Measurements from ENCODE around the gene PDE5A. TPM values are rescaled to one million over a fixed set of nuclear protein-coding genes. Genes with fewer than 3 reads are reported as not detected.
"Not testable (repeated sequence)": the region's sequence is repeated elsewhere in the genome, so short reads cannot be mapped to it uniquely, and the experiment has no call there.

PDE5A gene
- total RNA-seq, 2 experiments from 2014 or later = 0.13 TPM; not detected in 1

DNA sequence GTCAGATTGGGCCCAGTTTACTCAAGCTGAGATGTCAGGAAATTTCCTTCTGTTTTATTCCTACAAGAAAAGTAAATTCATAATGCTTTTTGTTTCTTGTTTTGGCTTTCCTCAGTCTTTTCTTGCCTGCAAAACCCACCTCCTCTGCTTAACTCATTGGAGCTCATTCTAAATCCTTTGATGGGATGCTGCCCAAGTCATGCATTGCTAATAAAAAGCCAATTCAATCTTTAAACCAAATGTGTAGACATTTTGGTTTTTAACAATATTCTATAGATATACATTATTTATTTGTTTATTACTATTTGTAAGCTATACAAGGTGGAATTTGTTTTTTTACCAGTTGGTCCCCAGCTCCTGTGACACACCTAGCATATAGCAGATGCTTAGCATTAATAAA, 13.2 kb upstream of the PDE5A start:
- no peak overlapping the region for H3K27ac Mint-ChIP-seq
- CTCF ChIA-PET = interaction anchor here (0.9 kb wide), 1 partner anchor 17 kb away, joined by 3 read pairs; no protein-coding TSS in a partner anchor

DNA sequence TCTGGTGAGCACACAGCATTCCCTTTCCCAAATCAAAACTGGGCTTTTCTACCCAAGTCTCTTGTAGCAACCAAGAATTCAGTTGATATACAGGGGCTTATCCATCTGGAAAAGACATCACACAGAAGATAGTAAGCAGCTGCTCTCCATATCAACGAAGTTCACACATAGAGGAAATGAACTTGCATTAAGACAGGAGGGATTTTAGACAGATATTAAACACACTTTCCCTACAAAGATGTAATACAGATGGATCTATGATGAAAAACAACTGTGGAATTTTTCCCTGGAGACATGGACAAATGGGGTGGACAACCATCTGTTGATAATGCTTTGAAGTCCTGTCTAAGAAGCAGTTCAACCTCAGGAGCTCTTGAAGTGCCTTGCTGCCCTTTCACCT, 9.8 kb upstream of the PDE5A start:
- ChIA-PET POLR2A (no interaction called here), CTCF (interaction anchor here (3.0 kb wide), 1 partner anchor 10 kb away, joined by 9 read pairs; the partner anchor contains the start of gene PDE5A)
- Mint-ChIP-seq H3K36me3 (ENCODE audit: low read depth) (no peaks in the 10 kb centered on the region), H3K9me3 (ENCODE audit: insufficient read depth) (no peaks in the 10 kb centered on the region), H3K4me1 (ENCODE audit: low read depth) (no peaks in the 10 kb centered on the region), H3K27ac (no peak overlapping the region), H3K27me3 (ENCODE audit: low read depth) (peaks cover 13% of the 10 kb centered on the region), H3K4me3 (no peak overlapping the region)
- DNase-seq (no peak), ATAC-seq (no peak)

More for the DNA sequence above, 13.2 kb upstream of the PDE5A start:
- Mint-ChIP-seq H3K4me3 (no peak overlapping the region), H3K9me3 (ENCODE audit: insufficient read depth) (no peaks in the 10 kb centered on the region), H3K4me1 (ENCODE audit: low read depth) (peaks cover 2% of the 10 kb centered on the region), H3K27me3 (ENCODE audit: low read depth) (peaks cover 4% of the 10 kb centered on the region), H3K36me3 (ENCODE audit: low read depth) (no peaks in the 10 kb centered on the region)
- POLR2A ChIA-PET = no interaction called here
- ATAC-seq (no peak), DNase-seq (no peak)

DNA sequence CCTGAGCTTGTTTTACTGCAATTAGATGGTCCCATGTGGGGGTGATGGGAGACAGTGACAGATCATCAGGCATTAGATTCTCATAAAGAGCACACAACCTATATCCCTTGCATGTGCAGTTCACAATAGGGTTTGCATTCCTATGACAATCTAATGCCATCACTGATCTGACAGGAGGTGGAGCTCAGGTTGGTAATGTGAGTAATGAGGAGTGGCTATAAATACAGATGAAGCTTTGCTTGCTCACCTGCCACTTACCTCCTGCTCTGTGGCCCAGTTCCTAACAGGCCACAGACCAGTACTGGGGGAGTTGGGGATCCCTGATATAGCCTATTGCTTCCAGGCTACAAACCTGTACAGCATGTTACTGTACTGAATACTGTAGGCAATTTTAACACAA, 8.2 kb upstream of the PDE5A start:
- H3K4me1 Mint-ChIP-seq (ENCODE audit: low read depth); H3K9me3 Mint-ChIP-seq (ENCODE audit: insufficient read depth); H3K4me3 Mint-ChIP-seq; ATAC-seq; DNase-seq; H3K36me3 Mint-ChIP-seq (ENCODE audit: low read depth); POLR2A ChIA-PET; H3K27ac Mint-ChIP-seq: not testable (repeated sequence)
- CTCF ChIA-PET = interaction anchor here (1.9 kb wide), 1 partner anchor 9 kb away, joined by 7 read pairs; the partner anchor contains the start of gene PDE5A
- peaks cover 16% of the 10 kb centered on the region for H3K27me3 Mint-ChIP-seq (ENCODE audit: low read depth)

- ChIA-PET CTCF (no interaction called here), POLR2A (no interaction called here)
- peaks cover 16% of the 10 kb centered on the region for H3K4me1 Mint-ChIP-seq (ENCODE audit: low read depth)
- no peak overlapping the region for H3K27ac Mint-ChIP-seq
- no peaks in the 10 kb centered on the region for H3K36me3 Mint-ChIP-seq (ENCODE audit: low read depth)
- DNase-seq (no peak), ATAC-seq (no peak)
- H3K4me3 Mint-ChIP-seq = no peak overlapping the region
- peaks cover 34% of the 10 kb centered on the region for H3K27me3 Mint-ChIP-seq (ENCODE audit: low read depth)
- H3K9me3 Mint-ChIP-seq (ENCODE audit: insufficient read depth) = no peaks in the 10 kb centered on the region
Measured at GRCh38 chr4:119632216-119632615, 3.6 kb upstream of the PDE5A start.

GRCh38 chr4:119629142-119629471, 503 bp upstream of the PDE5A start:
- Mint-ChIP-seq H3K4me1 (ENCODE audit: low read depth) (peaks cover 24% of the 10 kb centered on the region), H3K36me3 (ENCODE audit: low read depth) (no peaks in the 10 kb centered on the region)

GRCh38 chr4:119627267-119628255, 1.0 kb downstream of the PDE5A start:
- H3K4me1 Mint-ChIP-seq (ENCODE audit: low read depth) = peaks cover 24% of the 10 kb centered on the region

More at GRCh38 chr4:119629142-119629471, 503 bp upstream of the PDE5A start:
- ChIA-PET CTCF (interaction anchor here (0.7 to 3.2 kb wide), 31 partner anchors 10 to 655 kb away, joined by 3 to 23 read pairs (median 4); a partner anchor contains a TSS), POLR2A (no interaction called here)
- Mint-ChIP-seq H3K4me3 (peak overlapping the region; percentile 77), H3K27ac (no peak overlapping the region), H3K9me3 (ENCODE audit: insufficient read depth) (no peaks in the 10 kb centered on the region), H3K27me3 (ENCODE audit: low read depth) (peaks cover 37% of the 10 kb centered on the region)
- ATAC-seq (peak; percentile 41), DNase-seq (no peak)

DNA sequence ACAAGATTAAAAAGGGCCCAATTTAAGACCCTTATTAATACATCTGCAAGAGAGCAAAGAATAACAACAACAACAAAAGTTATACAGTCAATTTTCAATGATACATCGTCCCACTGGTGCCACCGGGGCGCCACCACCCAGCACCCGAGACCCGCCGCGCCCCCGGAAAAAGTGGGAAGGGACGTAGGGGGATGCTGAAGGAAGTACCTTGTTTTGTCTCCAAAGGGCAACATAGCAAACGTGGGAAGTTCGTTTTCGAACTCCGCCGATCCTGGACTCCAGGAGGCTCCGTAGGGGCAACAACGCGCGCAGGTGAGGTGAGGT, 1.7 kb downstream of the PDE5A start:
- Mint-ChIP-seq H3K27me3 (ENCODE audit: low read depth) (peaks cover 33% of the 10 kb centered on the region), H3K9me3 (ENCODE audit: insufficient read depth) (no peaks in the 10 kb centered on the region), H3K36me3 (ENCODE audit: low read depth) (no peaks in the 10 kb centered on the region), H3K4me1 (ENCODE audit: low read depth) (peaks cover 24% of the 10 kb centered on the region), H3K4me3 (peak overlapping the region; percentile 72), H3K27ac (no peak overlapping the region)
- ChIA-PET CTCF (interaction anchor here (0.6 to 3.2 kb wide), 11 partner anchors 11 to 424 kb away, joined by 3 to 23 read pairs (median 7); a partner anchor contains a TSS), POLR2A (no interaction called here)
- no peak for DNase-seq
- ATAC-seq = no peak

More at GRCh38 chr4:119627267-119628255, 1.0 kb downstream of the PDE5A start:
- ATAC-seq (peak; percentile 70), DNase-seq (peak; percentile 59)
- no peaks in the 10 kb centered on the region for H3K36me3 Mint-ChIP-seq (ENCODE audit: low read depth)
- peaks cover 36% of the 10 kb centered on the region for H3K27me3 Mint-ChIP-seq (ENCODE audit: low read depth)
- ChIA-PET CTCF (interaction anchor here (0.6 to 3.2 kb wide), 26 partner anchors 9 to 655 kb away, joined by 3 to 23 read pairs (median 5); a partner anchor contains a TSS), POLR2A (no interaction called here)
- H3K9me3 Mint-ChIP-seq (ENCODE audit: insufficient read depth) = no peaks in the 10 kb centered on the region
- H3K27ac Mint-ChIP-seq = no peak overlapping the region
- H3K4me3 Mint-ChIP-seq = peak overlapping the region; percentile 77

DNA sequence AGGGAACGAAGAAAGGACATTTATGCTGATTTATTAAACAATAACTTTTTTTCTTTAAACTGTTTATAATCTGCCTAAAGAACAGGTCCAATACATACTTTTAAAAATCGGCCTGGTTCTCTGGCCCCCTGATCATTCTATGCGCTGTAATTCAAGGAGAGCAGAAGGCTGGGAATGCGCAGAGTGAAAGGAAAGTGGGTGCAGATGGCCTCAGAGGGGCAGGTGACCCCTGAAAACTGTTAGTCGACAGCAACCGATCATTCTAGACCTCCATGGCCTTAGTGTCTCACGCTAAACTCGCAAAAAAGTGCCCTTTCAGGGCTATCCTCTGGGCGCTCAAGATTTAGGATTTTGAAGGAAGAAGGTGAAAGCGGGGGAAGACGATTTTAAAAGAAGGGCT, 2.2 kb downstream of the PDE5A start:
- DNase-seq = no peak
- Mint-ChIP-seq H3K27ac (no peak overlapping the region), H3K4me3 (peak overlapping the region; percentile 72), H3K27me3 (ENCODE audit: low read depth) (peaks cover 35% of the 10 kb centered on the region), H3K36me3 (ENCODE audit: low read depth) (no peaks in the 10 kb centered on the region), H3K4me1 (ENCODE audit: low read depth) (peaks cover 24% of the 10 kb centered on the region), H3K9me3 (ENCODE audit: insufficient read depth) (no peaks in the 10 kb centered on the region)
- ATAC-seq = no peak
- ChIA-PET CTCF (interaction anchor here (0.6 to 3.2 kb wide), 9 partner anchors 10 to 425 kb away, joined by 3 to 23 read pairs (median 7); a partner anchor contains a TSS), POLR2A (no interaction called here)

DNA sequence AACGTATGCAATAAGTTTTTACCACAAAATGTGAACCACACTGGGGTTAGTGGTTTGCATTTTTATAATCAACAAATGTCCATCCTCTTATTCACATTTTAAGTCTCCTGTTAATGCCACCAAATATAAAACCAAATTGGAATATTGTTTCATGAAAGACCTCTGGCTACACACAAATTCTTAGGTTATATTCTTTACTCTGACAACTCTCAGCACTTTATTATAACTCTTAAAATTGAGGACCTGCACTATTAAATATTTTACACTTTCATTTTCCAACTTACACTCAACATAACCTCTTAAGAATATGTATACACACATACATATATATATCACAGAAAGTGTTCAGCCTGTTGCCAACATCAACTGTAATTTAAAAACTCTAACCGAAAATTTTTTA, 2.8 kb downstream of the PDE5A start:
- Mint-ChIP-seq H3K4me3 (no peak overlapping the region), H3K4me1 (ENCODE audit: low read depth) (peaks cover 24% of the 10 kb centered on the region), H3K27ac (no peak overlapping the region), H3K27me3 (ENCODE audit: low read depth) (peaks cover 38% of the 10 kb centered on the region), H3K36me3 (ENCODE audit: low read depth) (no peaks in the 10 kb centered on the region), H3K9me3 (ENCODE audit: insufficient read depth) (no peaks in the 10 kb centered on the region)
- ChIA-PET CTCF (no interaction called here), POLR2A (no interaction called here)
- no peak for ATAC-seq
- no peak for DNase-seq

DNA sequence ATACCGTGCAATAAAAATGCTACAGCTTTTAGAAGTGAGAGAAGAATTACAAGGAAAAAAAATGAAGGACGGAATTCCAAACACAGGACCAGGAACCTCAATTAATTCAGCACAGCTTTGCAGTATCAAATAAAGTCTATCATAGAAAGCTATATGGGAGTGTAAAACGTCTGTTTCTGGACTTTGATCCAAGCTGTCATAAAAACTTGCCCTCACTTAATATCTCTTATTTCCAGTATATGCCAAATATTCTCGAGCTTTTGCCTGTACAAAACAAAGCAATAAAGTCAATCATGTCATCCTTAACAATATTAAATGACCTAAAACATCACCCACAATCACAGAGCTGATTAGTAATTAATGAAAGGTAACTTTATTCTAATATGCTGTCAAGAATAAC, 4.2 kb downstream of the PDE5A start:
- H3K36me3 Mint-ChIP-seq (ENCODE audit: low read depth) = no peaks in the 10 kb centered on the region
- H3K27me3 Mint-ChIP-seq (ENCODE audit: low read depth) = peaks cover 30% of the 10 kb centered on the region
- H3K27ac Mint-ChIP-seq = no peak overlapping the region
- H3K9me3 Mint-ChIP-seq (ENCODE audit: insufficient read depth) = no peaks in the 10 kb centered on the region
- ATAC-seq (no peak), DNase-seq (no peak)
- peaks cover 24% of the 10 kb centered on the region for H3K4me1 Mint-ChIP-seq (ENCODE audit: low read depth)
- ChIA-PET CTCF (interaction anchor here (1.2 kb wide), 1 partner anchor 17 kb away, joined by 3 read pairs; no protein-coding TSS in a partner anchor), POLR2A (no interaction called here)
- H3K4me3 Mint-ChIP-seq = no peak overlapping the region

- ChIA-PET POLR2A (no interaction called here), CTCF (interaction anchor here (0.7 kb wide), 1 partner anchor 429 kb away, joined by 3 read pairs; no protein-coding TSS in a partner anchor)
- H3K4me3 Mint-ChIP-seq = no peak overlapping the region
- H3K4me1 Mint-ChIP-seq (ENCODE audit: low read depth) = peaks cover 15% of the 10 kb centered on the region
- H3K27me3 Mint-ChIP-seq (ENCODE audit: low read depth) = peaks cover 22% of the 10 kb centered on the region
- DNase-seq (no peak), ATAC-seq (no peak)
- H3K9me3 Mint-ChIP-seq (ENCODE audit: insufficient read depth) = no peaks in the 10 kb centered on the region
- no peaks in the 10 kb centered on the region for H3K36me3 Mint-ChIP-seq (ENCODE audit: low read depth)
- no peak overlapping the region for H3K27ac Mint-ChIP-seq
Measured at GRCh38 chr4:119623025-119623424, 5.6 kb downstream of the PDE5A start.

DNA sequence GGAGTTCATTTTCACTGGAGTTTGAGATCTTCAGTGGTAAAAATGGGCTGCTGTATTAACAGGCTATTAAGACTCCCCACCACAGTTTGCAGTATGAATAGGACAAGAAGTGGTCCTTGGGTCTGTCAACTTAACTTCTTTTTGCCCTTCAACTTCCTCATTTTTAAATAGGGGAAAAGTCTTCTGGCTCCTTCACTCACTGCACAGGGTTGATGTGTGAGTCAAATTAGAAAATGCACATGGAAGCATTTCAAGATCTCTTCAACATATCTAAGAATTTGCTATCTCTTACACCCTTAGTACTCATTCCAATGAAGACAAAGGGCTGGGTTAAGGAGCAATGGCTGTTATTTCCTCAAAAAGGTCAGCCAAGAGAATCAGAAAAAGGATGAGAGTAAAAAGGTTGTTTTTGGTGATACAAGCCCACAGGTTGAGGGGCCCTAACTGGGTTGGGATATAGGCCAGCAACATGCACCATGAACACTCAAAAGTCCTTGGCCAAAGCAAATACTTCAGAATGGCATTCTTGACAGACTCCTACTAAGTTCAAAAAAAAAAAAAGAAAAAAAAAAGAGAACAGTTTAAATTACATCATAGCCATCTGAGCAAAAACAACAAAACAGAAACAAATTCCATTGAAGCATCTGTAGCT, 13.4 kb downstream of the PDE5A start:
- Mint-ChIP-seq H3K4me1 (ENCODE audit: low read depth) (no peaks in the 10 kb centered on the region), H3K36me3 (ENCODE audit: low read depth) (no peaks in the 10 kb centered on the region), H3K27ac (no peak overlapping the region), H3K4me3 (no peak overlapping the region), H3K9me3 (ENCODE audit: insufficient read depth) (no peaks in the 10 kb centered on the region), H3K27me3 (ENCODE audit: low read depth) (peaks cover 7% of the 10 kb centered on the region)
- ChIA-PET POLR2A (no interaction called here), CTCF (interaction anchor here (2.0 kb wide), 1 partner anchor 13 kb away, joined by 13 read pairs; the partner anchor contains the start of gene PDE5A)
- ATAC-seq = no peak
- no peak for DNase-seq

All from activated CD8-positive, alpha-beta T cell treated with anti-CD3 and anti-CD28 coated beads, Interleukin-2, amount 10 ng/mL, durations not matched to agents 7 days and 5 days (primary cell).